AG09309 (cell line): ENCODE results near the gene S100P.

Experiments
- DNase-seq: peaks from one replicate; pipeline ENCODE4 v3.0.0-alpha.2; 2010; ENCODE audit warnings: low read depth
- H3K4me3 ChIP-seq: 2 replicates; pipeline ENCODE4 v1.5.1; 2011; ENCODE audit warnings: mild to moderate bottlenecking, low read depth, low read length, moderate library complexity; ENCODE audit not compliant: control insufficient read depth
- CTCF ChIP-seq: IDR thresholded peaks from 2 replicates; pipeline ENCODE4 v1.5.1; 2011; ENCODE audit warnings: mild to moderate bottlenecking, low read depth, low read length, inconsistent platforms; ENCODE audit not compliant: insufficient read depth, control insufficient read depth; ENCODE audit errors: missing control alignments

S100P gene

GRCh38 chr4:6655924-6656323 lies 37.8 kb upstream of the S100P start:
- TF ChIP-seq CTCF, result no peak
- DNase-seq, result no peak
- H3K4me3 ChIP-seq, result no peak overlapping the region

- DNase-seq, result no peak
- no peak for TF ChIP-seq CTCF
- H3K4me3 ChIP-seq, result no peak overlapping the region
Observed at GRCh38 chr4:6657242-6658208, 36.2 kb upstream of the S100P start.

- no peak for DNase-seq
- no peak for TF ChIP-seq CTCF
- H3K4me3 ChIP-seq, result no peak overlapping the region
Observed at GRCh38 chr4:6658209-6658595, 35.5 kb upstream of the S100P start.

GRCh38 chr4:6658597-6659075 lies 35.0 kb upstream of the S100P start:
- no peak for TF ChIP-seq CTCF
- DNase-seq, result no peak
- H3K4me3 ChIP-seq, result peak overlapping the region; percentile 23

GRCh38 chr4:6659897-6660296 lies 33.8 kb upstream of the S100P start:
- no peak overlapping the region for H3K4me3 ChIP-seq
- DNase-seq, result no peak
- no peak for TF ChIP-seq CTCF

GRCh38 chr4:6660430-6660829 lies 33.2 kb upstream of the S100P start:
- DNase-seq, result no peak
- no peak overlapping the region for H3K4me3 ChIP-seq
- TF ChIP-seq CTCF, result no peak
